OCI-LY7 (cell line): ENCODE data around the gene CHRNB4.

Source experiments
- CTCF ChIP-seq: fragments of 200-600 bp; sonication (generic); conservative IDR thresholded peaks from 2 replicates; pipeline ENCODE4 v1.5.1; 2014; ENCODE audit warnings: mild to moderate bottlenecking, antibody characterized with exemption, low read length, moderate library complexity, mixed read lengths
- EZH2phosphoT487 ChIP-seq: fragments of 200-600 bp; sonication (generic); IDR thresholded peaks from 2 replicates; pipeline ENCODE4 v1.6.1; 2018; ENCODE audit warnings: low read depth, borderline replicate concordance, mild to moderate bottlenecking, mixed run types, antibody characterized with exemption, low read length, moderate library complexity, mixed read lengths

GRCh38 chr15:78650022-78650421 is 9.0 kb upstream of the CHRNB4 start:
- TF ChIP-seq CTCF (no peak), EZH2phosphoT487 (no peak)
